GM12878 (cell line): ENCODE measurements around the gene SLC13A4.

Experiments used
- HDGF ChIP-seq: fragments of 450-650 bp; IDR thresholded peaks from 2 replicates; pipeline ENCODE4 v1.6.1; 2016; ENCODE audit warnings: antibody characterized with exemption
- MXI1 ChIP-seq: fragments of 150-350 bp; IDR thresholded peaks from 2 replicates; pipeline ENCODE4 v1.6.1; 2011; ENCODE audit warnings: low read depth, mild to moderate bottlenecking, inconsistent platforms, low read length, improper control_type of control experiment
- POLR2AphosphoS5 ChIP-seq: IDR thresholded peaks from 2 replicates; pipeline ENCODE4 v1.6.1; 2011; ENCODE audit warnings: mild to moderate bottlenecking, low read length, inconsistent platforms
- SMC3 ChIP-seq: IDR thresholded peaks from 2 replicates; pipeline ENCODE4 v1.6.1; 2011; ENCODE audit warnings: low read length, improper control_type of control experiment, borderline replicate concordance

DNA sequence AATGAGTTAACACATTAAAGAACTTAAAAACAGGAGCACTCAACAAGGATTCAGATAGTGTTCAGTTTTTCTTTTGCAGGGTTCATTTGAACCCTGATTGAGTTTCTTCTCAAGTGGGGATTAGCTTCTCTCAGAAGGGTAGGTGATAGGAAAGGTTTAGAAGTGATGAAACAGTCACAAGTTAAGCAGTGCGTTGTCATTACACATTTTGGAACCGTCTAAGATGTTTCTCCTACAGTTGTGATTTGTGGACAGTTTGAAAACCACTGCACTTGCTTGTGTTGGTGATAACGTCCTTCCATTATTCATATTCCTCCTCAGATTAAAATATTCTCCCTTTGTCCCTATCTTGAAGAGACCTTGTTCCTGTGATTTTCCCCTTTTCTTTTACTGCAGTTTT lies 62.9 kb downstream of the SLC13A4 start:
- TF ChIP-seq HDGF (no peak), SMC3 (no peak), MXI1 (no peak), POLR2AphosphoS5 (no peak)
